RWPE1 (cell line): Measurements from ENCODE around the gene CHRNA4.
"Not testable (repeated sequence)": the region's sequence is repeated elsewhere in the genome, so short reads cannot be mapped to it uniquely, and the experiment has no call there.

Source experiments
- CTCF ChIA-PET: fragments of 350-600 bp; sonication (Branson Sonifier 250); formaldehyde crosslinking; extraction: SDS; loops from one replicate; lab custom pipeline; 2021; lab: Yijun Ruan, JAX
- POLR2A ChIA-PET: fragments of 400-600 bp; formaldehyde crosslinking; extraction: SDS; loops from one replicate; lab custom pipeline; 2020; ENCODE audit warnings: antibody characterized with exemption; ENCODE audit not compliant: low non-redundant PET; lab: Yijun Ruan, JAX
- DNase-seq: peaks from one replicate; pipeline ENCODE4 v3.0.0; 2012; ENCODE audit warnings: low spot score
- H3K27ac ChIP-seq: fragments of 450-650 bp; 2 replicates; pipeline ENCODE4 v1.5.1; 2017
- CTCF ChIP-seq: fragments of 450-650 bp; conservative IDR thresholded peaks from 2 replicates; pipeline ENCODE4 v1.5.1; 2017; ENCODE audit warnings: low read depth, mild to moderate bottlenecking

Gene CHRNA4

GRCh38 chr20:63343460-63344445, 17.4 kb downstream of the CHRNA4 start:
- no peak for DNase-seq
- ChIA-PET POLR2A (interaction anchor here (0.8 kb wide), 1 partner anchor 10 kb away, joined by 4 read pairs; no protein-coding TSS in a partner anchor), CTCF (interaction anchor here (0.6 to 0.9 kb wide), 2 partner anchors 62 to 166 kb away, joined by 3 to 4 read pairs; no protein-coding TSS in a partner anchor)
- no peak overlapping the region for H3K27ac ChIP-seq
- no peak for TF ChIP-seq CTCF

GRCh38 chr20:63342561-63343459, 18.3 kb downstream of the CHRNA4 start:
- no peak overlapping the region for H3K27ac ChIP-seq
- DNase-seq = no peak
- TF ChIP-seq CTCF = no peak
- ChIA-PET POLR2A (interaction anchor here (0.8 kb wide), 1 partner anchor 9 kb away, joined by 4 read pairs; no protein-coding TSS in a partner anchor), CTCF (interaction anchor here (0.9 kb wide), 1 partner anchor 62 kb away, joined by 3 read pairs; no protein-coding TSS in a partner anchor)

- POLR2A ChIA-PET, H3K27ac ChIP-seq, DNase-seq, CTCF ChIA-PET: not testable (repeated sequence)
These were observed 20.9 kb downstream of the CHRNA4 start for GRCh38 chr20:63340158-63340688.

DNA sequence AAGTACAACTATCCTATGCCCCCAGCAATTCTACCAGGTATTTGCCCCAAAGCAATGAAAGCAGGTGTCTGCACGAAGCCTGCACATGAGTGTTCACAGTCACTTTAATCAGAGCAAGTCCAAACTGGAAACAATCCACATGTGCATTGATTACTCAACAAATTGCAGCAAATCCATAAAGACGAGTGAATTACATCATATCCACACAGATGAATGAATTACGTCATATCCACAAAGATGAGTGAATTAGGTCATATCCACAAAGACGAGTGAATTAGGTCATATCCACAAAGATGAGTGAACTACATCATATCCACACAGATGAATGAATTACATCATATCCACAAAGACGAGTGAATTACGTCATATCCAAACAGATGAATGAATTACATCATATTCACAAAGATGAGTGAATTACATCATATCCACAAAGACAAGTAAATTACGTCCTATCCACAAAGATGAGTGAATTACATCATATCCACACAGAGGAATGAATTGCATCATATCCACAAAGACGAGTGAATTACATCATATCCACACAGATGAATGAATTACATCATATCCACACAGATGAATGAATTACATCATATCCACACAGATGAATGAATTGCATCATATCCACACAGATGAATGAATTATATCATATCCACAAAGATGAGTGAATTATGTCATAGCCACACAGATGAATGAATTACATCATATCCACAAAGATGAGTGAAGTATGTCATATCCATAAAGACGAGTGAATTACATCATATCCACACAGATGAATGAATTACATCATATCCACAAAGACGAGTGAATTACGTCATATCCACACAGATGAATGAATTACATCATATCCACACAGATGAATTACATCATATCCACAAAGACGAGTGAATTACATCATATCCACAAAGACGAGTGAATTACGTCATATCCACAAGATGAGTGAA, 21.7 kb downstream of the CHRNA4 start:
- CTCF ChIA-PET = interaction anchor here (0.6 kb wide), 1 partner anchor 30 kb away, joined by 5 read pairs; no protein-coding TSS in a partner anchor
- H3K27ac ChIP-seq, DNase-seq, POLR2A ChIA-PET: not testable (repeated sequence)

DNA sequence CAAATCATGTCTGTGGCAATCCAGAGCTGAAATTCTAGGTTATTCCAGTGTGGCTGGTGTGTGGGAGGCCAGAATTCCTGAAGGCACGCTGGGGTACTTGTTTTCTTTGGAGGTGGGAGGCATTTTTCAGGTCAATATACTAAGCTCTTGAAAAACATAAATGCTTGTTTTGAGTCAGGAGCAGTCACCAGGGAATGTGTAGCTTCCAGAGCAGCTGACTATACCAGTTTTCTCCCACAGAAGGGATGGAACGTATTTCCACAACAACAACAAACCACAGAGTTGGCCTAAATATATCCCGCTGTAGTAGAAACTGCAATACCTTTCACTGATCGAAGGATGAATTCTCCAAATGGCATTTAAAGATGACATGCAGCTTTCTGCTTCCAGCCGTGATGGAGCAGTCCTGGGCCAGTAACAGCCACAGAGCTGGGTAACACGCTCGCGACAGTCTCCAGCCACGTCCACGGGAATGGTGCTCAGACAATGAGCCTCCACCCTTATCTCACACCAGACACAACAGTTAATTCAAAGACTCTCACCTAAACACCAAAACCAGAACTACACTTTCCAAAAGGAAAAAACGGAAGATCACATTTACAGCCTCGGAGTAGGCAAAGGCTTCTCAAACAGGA, 23.2 kb downstream of the CHRNA4 start:
- POLR2A ChIA-PET = no interaction called here
- no peak for DNase-seq
- no peak for TF ChIP-seq CTCF
- CTCF ChIA-PET = interaction anchor here (1.4 kb wide), 1 partner anchor 29 kb away, joined by 5 read pairs; no protein-coding TSS in a partner anchor
- H3K27ac ChIP-seq = no peak overlapping the region

DNA sequence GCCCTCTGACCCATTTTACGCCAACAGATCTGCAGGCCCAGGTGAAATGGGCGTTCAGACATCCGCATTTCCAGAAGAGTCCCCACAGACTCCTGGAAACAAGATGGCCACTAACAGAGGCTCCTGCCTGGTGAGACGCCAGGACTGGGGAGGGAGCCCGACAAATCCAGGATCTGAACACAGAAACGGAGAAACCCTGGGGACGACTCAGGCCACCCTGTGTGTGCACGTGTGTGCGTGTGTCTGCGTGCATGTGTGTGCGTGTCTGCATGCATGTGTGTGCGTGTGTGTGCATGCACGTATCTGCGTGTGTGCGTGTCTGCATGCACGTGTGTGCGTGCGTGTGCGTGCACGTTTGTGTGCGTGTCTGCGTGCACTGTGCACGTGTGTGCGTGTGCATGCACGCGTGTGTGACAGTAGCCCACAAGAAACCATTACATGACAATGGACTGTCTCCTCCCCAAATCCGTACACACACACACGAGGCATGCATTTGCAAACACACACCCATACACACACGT, 24.9 kb downstream of the CHRNA4 start:
- no peak for DNase-seq
- TF ChIP-seq CTCF = no peak
- ChIA-PET POLR2A (no interaction called here), CTCF (no interaction called here)
- H3K27ac ChIP-seq = no peak overlapping the region
